Neuronal stem cell (in vitro differentiated cells): ENCODE data around the gene CACNB2.
"Not testable (repeated sequence)": the region's sequence is repeated elsewhere in the genome, so short reads cannot be mapped to it uniquely, and the experiment has no call there.

ENCODE experiments used
- DNase-seq: peaks from one replicate; pipeline ENCODE4 v3.0.0-alpha.2; 2013; ENCODE audit warnings: low spot score
- H2AFZ ChIP-seq: one replicate; pipeline ENCODE4 v1.6.1; 2013; ENCODE audit warnings: mild to moderate bottlenecking, low read length, inconsistent platforms
- H2AK5ac ChIP-seq: 2 replicates; pipeline ENCODE4 v1.6.1; 2013; ENCODE audit warnings: low read depth, mild to moderate bottlenecking, inconsistent platforms, low read length, moderate library complexity, mixed read lengths
- H2BK120ac ChIP-seq: 2 replicates; pipeline ENCODE4 v1.6.1; 2013; ENCODE audit warnings: low read depth, mild to moderate bottlenecking, inconsistent platforms, low read length, moderate library complexity, mixed read lengths
- H2BK12ac ChIP-seq: one replicate; pipeline ENCODE4 v1.6.1; 2013; ENCODE audit warnings: low read length, inconsistent platforms
- H2BK15ac ChIP-seq: 2 replicates; pipeline ENCODE4 v1.6.1; 2013; ENCODE audit warnings: mild to moderate bottlenecking, low read length, inconsistent platforms, mixed read lengths
- H2BK5ac ChIP-seq: one replicate; pipeline ENCODE4 v1.6.1; 2013; ENCODE audit warnings: inconsistent platforms, mild to moderate bottlenecking, low read length, moderate library complexity
- H3K14ac ChIP-seq: one replicate; pipeline ENCODE4 v1.6.1; 2013; ENCODE audit warnings: low read length, inconsistent platforms
- H3K18ac ChIP-seq: 2 replicates; pipeline ENCODE4 v1.6.1; 2013; ENCODE audit warnings: low read length, inconsistent platforms
- H3K23ac ChIP-seq: 2 replicates; pipeline ENCODE4 v1.6.1; 2013; ENCODE audit warnings: low read depth, mild to moderate bottlenecking, mixed read lengths, low read length, inconsistent platforms; ENCODE audit not compliant: poor library complexity
- H3K27ac ChIP-seq: replicated peaks from 3 replicates; pipeline ENCODE4 v1.5.1; 2013; ENCODE audit warnings: low read length, inconsistent platforms
- H3K27me3 ChIP-seq, 3 experiments: 2 replicates each; pipeline ENCODE4 v1.6.1; 2013; ENCODE audit warnings: low read length in 3 of 3, mild to moderate bottlenecking in 2 of 3, inconsistent platforms in 1 of 3, low read depth in 1 of 3, mixed read lengths in 1 of 3, moderate library complexity in 1 of 3; ENCODE audit not compliant: control insufficient read depth in 3 of 3, insufficient read depth in 3 of 3
- H3K36me3 ChIP-seq, 2 donors: replicated peaks in 1 of 2; 2 replicates each; pipeline ENCODE4 v1.6.1; 2013; ENCODE audit warnings: low read length in 2 of 2; ENCODE audit not compliant: control insufficient read depth in 2 of 2, insufficient read depth in 2 of 2
- H3K4ac ChIP-seq: 2 replicates; pipeline ENCODE4 v1.6.1; 2013; ENCODE audit warnings: inconsistent platforms, mild to moderate bottlenecking, low read length, moderate library complexity
- H3K4me1 ChIP-seq, 2 donors: 1 replicate in 1 of 2; 2 replicates in 1 of 2; pipeline ENCODE4 v1.6.1; 2013; ENCODE audit warnings: low read length in 2 of 2, low read depth in 1 of 2; ENCODE audit not compliant: control insufficient read depth in 2 of 2, insufficient read depth in 1 of 2
- H3K4me2 ChIP-seq: one replicate; pipeline ENCODE4 v1.6.1; 2013; ENCODE audit warnings: mild to moderate bottlenecking, low read length, inconsistent platforms; ENCODE audit not compliant: insufficient read depth, poor library complexity, severe bottlenecking
- H3K4me3 ChIP-seq, 2 donors: 2 replicates each; pipeline ENCODE4 v1.5.1; 2013; ENCODE audit warnings: low read length in 2 of 2, mild to moderate bottlenecking in 2 of 2, inconsistent platforms in 1 of 2, moderate library complexity in 1 of 2
- H3K79me1 ChIP-seq: one replicate; pipeline ENCODE4 v1.6.1; 2013; ENCODE audit warnings: low read depth, mild to moderate bottlenecking, inconsistent platforms, low read length, moderate library complexity
- H3K9ac ChIP-seq: one replicate; pipeline ENCODE4 v1.6.1; 2013; ENCODE audit warnings: mild to moderate bottlenecking, low read depth, low read length, inconsistent platforms; ENCODE audit not compliant: poor library complexity
- H3K9me3 ChIP-seq, 2 donors: replicated peaks in 1 of 2; 2 replicates each; pipeline versions ENCODE3 to v1.6.1; 2013; ENCODE audit warnings: low read length in 2 of 2, mild to moderate bottlenecking in 2 of 2, inconsistent platforms in 1 of 2, low read depth in 1 of 2, mixed read lengths in 1 of 2, moderate library complexity in 1 of 2; ENCODE audit not compliant: control insufficient read depth in 2 of 2, insufficient read depth in 1 of 2
- H4K8ac ChIP-seq: one replicate; pipeline ENCODE4 v1.6.1; 2013; ENCODE audit warnings: low read depth, mild to moderate bottlenecking, inconsistent platforms, low read length, moderate library complexity
- H4K91ac ChIP-seq: one replicate; pipeline ENCODE4 v1.6.1; 2013; ENCODE audit warnings: low read length, low read depth, mild to moderate bottlenecking, inconsistent platforms; ENCODE audit not compliant: poor library complexity
- WGBS, 2 donors: extraction: QIAGEN DNeasy Blood & Tissue Kit; methylation state at CpG; one replicate each; pipeline ENCODE4 v1.1.7; 2013; ENCODE audit warnings: missing lambda C conversion rate in 2 of 2, mixed read lengths in 1 of 2; ENCODE audit not compliant: insufficient read length in 2 of 2, insufficient replicate concordance in 1 of 2; ENCODE audit errors: extremely low coverage in 2 of 2; 5-methylcytosine and 5-hydroxymethylcytosine counted together

CACNB2 gene

DNA sequence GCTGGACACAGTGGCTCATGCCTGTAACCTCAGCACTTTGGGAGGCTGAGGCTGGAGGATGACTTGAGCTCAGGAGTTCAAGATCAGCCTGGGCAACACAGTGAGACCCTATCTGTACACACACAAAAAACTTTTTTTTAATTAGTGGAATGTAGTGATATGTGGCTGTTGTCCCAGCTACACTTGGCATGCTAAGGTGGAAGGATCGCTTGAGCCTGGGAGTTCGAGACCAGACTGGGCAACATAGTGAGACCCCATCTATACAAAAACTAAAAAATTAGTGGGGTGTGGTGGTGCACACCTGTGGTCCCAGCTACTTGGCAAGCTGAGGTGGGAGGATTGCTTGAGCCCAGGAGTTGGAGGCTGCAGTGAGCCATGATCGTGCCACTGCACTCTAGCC is 68.0 kb downstream of the CACNB2 start:
- H4K91ac ChIP-seq, H3K79me1 ChIP-seq, H4K8ac ChIP-seq, H2AFZ ChIP-seq, H3K23ac ChIP-seq, H2BK120ac ChIP-seq, H3K4me2 ChIP-seq, H3K4me1 ChIP-seq, H3K36me3 ChIP-seq, H2BK5ac ChIP-seq, H3K9ac ChIP-seq, H3K27me3 ChIP-seq, H3K27ac ChIP-seq, H2BK15ac ChIP-seq, H3K4ac ChIP-seq, H3K4me3 ChIP-seq, H3K14ac ChIP-seq, H3K9me3 ChIP-seq, H2BK12ac ChIP-seq, DNase-seq, H2AK5ac ChIP-seq, H3K18ac ChIP-seq: not testable (repeated sequence)
- WGBS, 2 donors: no CpG with 5 or more reads among the region's 3 CpGs

DNA sequence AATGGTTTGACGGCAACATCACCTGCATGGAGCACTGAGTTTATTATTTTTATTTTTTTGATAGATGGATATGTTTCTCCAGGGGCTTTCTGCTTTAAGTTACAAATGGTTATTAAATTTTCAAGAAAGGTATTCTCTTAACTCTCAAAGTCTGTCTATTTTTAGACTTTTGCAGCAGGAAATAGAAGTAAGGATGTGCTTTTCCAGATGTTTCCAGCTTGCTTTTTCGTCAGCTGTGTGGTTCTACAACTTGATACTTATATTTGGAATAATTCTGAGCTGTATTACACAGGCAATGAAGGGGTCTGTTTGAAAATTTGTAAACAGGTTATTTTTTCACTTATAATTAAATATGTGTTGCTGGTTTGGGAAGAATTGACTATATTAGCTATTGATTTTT is 69.0 kb downstream of the CACNB2 start:
- H3K18ac ChIP-seq: no peak overlapping the region
- no peak overlapping the region for H2BK120ac ChIP-seq
- no peak for DNase-seq
- H3K4me2 ChIP-seq: no peak overlapping the region
- no peaks in the 10 kb centered on the region for H3K36me3 ChIP-seq
- no peak overlapping the region for H3K14ac ChIP-seq
- H2BK12ac ChIP-seq: no peak overlapping the region
- H3K79me1 ChIP-seq: no peaks in the 10 kb centered on the region
- no peak overlapping the region for H4K91ac ChIP-seq
- H2BK15ac ChIP-seq: no peak overlapping the region
- no peak overlapping the region for H2AFZ ChIP-seq
- H3K9ac ChIP-seq: no peak overlapping the region
- peaks cover 0 to 2% of the 10 kb centered on the region in 2 donors for H3K9me3 ChIP-seq
- H3K27ac ChIP-seq: no peak overlapping the region
- no peak overlapping the region for H3K4ac ChIP-seq
- no peak overlapping the region for H3K23ac ChIP-seq
- no peaks in the 10 kb centered on the region for H3K4me1 ChIP-seq
- no CpG with 5 or more reads among the region's 2 CpGs for WGBS, 2 donors
- H2AK5ac ChIP-seq: no peak overlapping the region
- no peak overlapping the region for H3K4me3 ChIP-seq
- H2BK5ac ChIP-seq: no peak overlapping the region
- no peak overlapping the region for H4K8ac ChIP-seq
- no peaks in the 10 kb centered on the region for H3K27me3 ChIP-seq

DNA sequence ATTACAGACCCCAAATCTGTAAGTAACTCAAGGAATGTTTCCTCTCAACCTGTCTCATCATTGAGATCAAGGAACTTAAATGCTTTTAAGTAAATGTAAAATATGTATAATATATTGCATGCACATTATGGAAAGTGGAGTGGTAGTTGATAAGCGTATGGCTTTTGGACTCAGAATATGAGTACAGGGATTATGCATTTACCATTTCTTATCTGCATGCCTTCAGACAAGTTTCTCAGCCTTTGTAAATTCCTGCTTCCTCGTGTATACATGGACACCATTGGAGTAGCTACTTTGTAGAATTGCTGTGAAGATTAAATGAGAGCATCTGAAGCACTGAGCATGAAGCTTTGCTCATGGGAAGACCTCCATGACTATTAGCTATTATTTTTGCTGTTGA is 70.5 kb downstream of the CACNB2 start:
- no CpG with 5 or more reads among the region's 2 CpGs for WGBS, 2 donors
- H3K9ac ChIP-seq: no peak overlapping the region
- H3K9me3 ChIP-seq: peaks cover 0 to 2% of the 10 kb centered on the region in 2 donors
- H3K79me1 ChIP-seq: no peaks in the 10 kb centered on the region
- no peak overlapping the region for H3K23ac ChIP-seq
- H3K4me3 ChIP-seq: no peak overlapping the region
- no peak overlapping the region for H4K91ac ChIP-seq
- no peak overlapping the region for H2AK5ac ChIP-seq
- H4K8ac ChIP-seq: no peak overlapping the region
- no peak overlapping the region for H2BK12ac ChIP-seq
- no peak overlapping the region for H2BK120ac ChIP-seq
- no peaks in the 10 kb centered on the region for H3K4me1 ChIP-seq
- H3K14ac ChIP-seq: no peak overlapping the region
- no peak overlapping the region for H2BK15ac ChIP-seq
- H2BK5ac ChIP-seq: no peak overlapping the region
- H3K27me3 ChIP-seq: no peaks in the 10 kb centered on the region
- no peak overlapping the region for H3K4ac ChIP-seq
- no peak overlapping the region for H3K18ac ChIP-seq
- H2AFZ ChIP-seq: no peak overlapping the region
- H3K27ac ChIP-seq: no peak overlapping the region
- no peak for DNase-seq
- H3K4me2 ChIP-seq: no peak overlapping the region
- no peaks in the 10 kb centered on the region for H3K36me3 ChIP-seq

DNA sequence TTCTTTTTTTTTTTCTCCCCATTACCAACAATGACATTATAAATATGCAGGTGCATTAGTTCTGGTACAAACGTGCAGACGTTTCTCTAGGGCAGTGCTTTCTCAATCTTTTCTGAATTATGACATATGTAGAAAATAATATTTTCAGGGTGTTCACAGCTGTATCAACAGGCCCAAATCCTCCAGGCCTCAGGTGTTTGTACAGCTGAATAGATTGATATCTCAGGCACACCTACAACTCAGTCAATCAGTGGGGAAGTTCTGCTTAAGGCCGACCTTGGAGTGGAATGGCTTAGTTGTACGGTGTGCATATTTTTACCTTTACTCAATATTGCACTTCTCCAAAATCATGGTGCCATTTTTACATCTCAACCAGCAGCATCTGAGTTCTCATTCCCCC is 71.6 kb downstream of the CACNB2 start:
- Histone ChIP-seq H3K9me3 (no peaks in the 10 kb centered on the region), H3K36me3 (no peaks in the 10 kb centered on the region), H3K9ac (no peak overlapping the region), H3K14ac (no peak overlapping the region), H3K4me2 (no peak overlapping the region), H2AFZ (no peak overlapping the region), H2BK15ac (no peak overlapping the region), H2BK120ac (no peak overlapping the region), H3K27me3 (no peaks in the 10 kb centered on the region), H2BK12ac (no peak overlapping the region), H3K4ac (no peak overlapping the region), H3K27ac (no peak overlapping the region), H4K8ac (no peak overlapping the region), H2BK5ac (no peak overlapping the region), H3K4me3 (no peak overlapping the region), H3K18ac (no peak overlapping the region), H3K79me1 (no peaks in the 10 kb centered on the region), H3K4me1 (no peaks in the 10 kb centered on the region), H2AK5ac (no peak overlapping the region), H3K23ac (no peak overlapping the region), H4K91ac (no peak overlapping the region)
- DNase-seq: no peak
- WGBS, 2 donors: no CpG with 5 or more reads among the region's 4 CpGs
